IPS DF 4.7 (cell line): Measurements from ENCODE around the gene TCHH.
"Not testable (repeated sequence)": the region's sequence is repeated elsewhere in the genome, so short reads cannot be mapped to it uniquely, and the experiment has no call there.

Experiments used
- DNase-seq: peaks from one replicate; pipeline ENCODE4 v3.0.0-alpha.2; 2013; ENCODE audit warnings: low spot score; ENCODE audit errors: extremely low read depth

TCHH gene, protein sequence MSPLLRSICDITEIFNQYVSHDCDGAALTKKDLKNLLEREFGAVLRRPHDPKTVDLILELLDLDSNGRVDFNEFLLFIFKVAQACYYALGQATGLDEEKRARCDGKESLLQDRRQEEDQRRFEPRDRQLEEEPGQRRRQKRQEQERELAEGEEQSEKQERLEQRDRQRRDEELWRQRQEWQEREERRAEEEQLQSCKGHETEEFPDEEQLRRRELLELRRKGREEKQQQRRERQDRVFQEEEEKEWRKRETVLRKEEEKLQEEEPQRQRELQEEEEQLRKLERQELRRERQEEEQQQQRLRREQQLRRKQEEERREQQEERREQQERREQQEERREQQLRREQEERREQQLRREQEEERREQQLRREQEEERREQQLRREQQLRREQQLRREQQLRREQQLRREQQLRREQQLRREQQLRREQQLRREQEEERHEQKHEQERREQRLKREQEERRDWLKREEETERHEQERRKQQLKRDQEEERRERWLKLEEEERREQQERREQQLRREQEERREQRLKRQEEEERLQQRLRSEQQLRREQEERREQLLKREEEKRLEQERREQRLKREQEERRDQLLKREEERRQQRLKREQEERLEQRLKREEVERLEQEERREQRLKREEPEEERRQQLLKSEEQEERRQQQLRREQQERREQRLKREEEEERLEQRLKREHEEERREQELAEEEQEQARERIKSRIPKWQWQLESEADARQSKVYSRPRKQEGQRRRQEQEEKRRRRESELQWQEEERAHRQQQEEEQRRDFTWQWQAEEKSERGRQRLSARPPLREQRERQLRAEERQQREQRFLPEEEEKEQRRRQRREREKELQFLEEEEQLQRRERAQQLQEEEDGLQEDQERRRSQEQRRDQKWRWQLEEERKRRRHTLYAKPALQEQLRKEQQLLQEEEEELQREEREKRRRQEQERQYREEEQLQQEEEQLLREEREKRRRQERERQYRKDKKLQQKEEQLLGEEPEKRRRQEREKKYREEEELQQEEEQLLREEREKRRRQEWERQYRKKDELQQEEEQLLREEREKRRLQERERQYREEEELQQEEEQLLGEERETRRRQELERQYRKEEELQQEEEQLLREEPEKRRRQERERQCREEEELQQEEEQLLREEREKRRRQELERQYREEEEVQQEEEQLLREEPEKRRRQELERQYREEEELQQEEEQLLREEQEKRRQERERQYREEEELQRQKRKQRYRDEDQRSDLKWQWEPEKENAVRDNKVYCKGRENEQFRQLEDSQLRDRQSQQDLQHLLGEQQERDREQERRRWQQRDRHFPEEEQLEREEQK (N-terminal part only)

DNA sequence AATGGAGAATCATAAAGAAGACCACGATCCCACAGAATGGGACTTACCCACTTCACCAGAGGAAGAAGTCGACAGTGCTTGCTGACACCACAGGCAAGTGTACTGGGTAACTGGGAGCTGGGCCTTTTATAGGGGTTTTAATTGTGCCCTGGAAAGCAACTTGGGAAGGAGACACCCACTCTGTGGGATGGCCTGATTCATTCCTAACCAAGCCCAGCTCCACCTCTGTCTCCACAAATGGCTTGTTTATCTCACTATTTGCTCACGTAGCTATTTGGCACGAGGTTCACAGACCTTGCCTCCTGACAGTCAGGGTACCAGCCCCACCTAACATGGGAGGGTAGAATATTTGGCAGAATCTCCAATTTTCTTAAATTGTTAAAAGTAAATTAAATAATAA, at the start of gene TCHH:
TCHH (minus strand) TSS at position 101 of the 400 bp plus-strand sequence. CDS start 1,364 bp downstream, outside the sequence.
- no peak for DNase-seq

DNA sequence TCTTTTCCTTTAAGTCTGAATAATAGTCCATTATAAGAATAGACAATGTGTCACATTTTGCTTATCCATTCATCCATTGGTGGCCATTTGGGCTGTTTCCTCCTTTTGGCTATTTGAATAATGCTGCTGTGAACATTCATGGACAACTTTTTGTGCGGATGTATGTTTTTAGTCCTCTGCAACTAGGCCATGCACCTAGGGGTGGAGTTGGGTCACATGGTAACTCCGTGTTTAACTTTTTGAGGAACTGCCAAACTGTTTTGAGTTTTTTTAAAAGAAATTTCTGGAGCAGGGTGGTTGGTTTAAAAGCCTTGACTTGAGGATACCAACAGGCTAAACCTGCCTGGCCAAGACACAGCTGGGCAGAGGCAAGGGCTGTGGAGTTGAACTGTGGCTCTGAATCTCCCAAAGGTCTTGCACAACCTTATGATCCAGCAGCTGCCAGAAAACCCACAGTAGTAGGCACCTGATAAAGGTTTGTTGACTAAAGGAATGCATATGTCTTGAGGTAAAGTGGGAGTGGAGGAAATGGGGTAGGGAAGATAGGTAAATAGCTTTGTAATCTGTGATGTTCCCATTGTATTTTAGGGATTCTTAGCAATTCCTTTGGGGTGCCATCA, 49.4 kb upstream of the TCHH start:
- DNase-seq, result no peak

DNA sequence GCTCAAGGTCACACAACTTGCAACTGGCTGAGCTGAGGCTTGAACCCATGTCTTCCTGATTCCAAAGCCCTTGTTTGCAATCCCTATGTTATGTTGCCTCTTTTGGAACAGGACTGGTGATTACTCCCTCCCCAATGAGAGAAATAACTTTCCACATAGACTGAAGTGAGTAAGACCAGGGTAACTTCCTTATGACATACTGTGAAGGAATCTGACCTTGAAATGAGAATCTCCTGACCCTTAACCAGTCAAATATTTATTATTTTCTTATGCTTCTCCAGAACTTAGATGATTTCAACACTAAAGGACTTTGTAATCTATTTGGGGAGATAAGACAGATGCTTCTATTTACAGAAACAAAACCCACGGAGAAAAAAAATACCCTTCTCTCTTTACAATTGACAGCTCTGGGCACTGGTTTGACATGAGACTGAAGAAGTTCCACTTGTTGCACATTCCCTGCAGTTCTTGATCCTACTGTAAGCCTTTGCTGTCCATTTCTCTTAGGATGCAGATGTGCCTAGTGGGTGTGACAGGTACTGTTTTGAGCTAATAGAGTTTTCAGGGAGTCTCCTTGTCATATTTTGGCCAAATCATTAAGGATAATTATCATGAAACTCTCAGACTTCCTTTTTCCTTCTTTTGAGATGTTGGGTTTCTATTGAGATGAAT, 47.7 kb upstream of the TCHH start:
- DNase-seq, result no peak

DNA sequence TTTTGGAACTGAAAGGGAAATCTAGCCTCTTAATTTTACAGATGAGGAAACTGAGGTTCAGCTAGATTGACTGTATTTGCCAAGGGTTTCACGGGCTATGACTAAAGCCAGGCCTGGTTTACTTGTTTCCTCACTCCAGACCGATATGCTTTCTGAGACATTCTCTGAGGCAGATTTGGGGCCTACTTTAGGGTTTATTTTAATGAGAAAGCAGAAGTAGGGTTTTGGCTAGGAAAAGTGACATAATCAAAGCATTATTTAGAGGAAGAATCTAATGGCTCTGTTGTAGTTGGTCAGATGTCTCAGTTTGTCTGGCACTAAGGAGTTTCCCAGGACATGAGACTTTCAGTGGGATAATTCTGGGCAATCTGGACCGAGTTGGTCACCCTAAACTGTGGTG, 45.3 kb upstream of the TCHH start:
- no peak for DNase-seq

DNA sequence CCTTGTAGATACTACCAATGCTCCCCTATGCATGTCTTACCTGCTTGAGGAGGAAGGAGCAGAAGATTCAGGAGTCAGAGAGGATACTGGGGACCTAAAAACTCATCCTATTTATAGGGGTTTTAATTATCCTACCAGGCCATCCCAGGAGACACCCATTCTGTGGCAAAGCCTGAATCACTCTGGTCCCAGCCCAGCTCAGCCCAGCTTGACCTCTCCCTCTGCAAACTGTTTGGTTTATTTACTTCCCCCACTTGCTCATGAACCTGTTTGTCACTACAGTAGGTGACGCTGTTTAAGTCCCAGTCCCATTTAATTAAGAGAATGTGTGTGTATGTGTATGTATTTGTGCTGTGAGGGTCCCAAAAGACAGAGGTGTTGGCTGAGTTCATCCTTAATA, 43.9 kb upstream of the TCHH start, which contains the start of gene RPTN:
RPTN (minus strand) TSS at position 85 of the 400 bp plus-strand sequence. CDS start 1,339 bp downstream, outside the sequence.
- no peak for DNase-seq

DNA sequence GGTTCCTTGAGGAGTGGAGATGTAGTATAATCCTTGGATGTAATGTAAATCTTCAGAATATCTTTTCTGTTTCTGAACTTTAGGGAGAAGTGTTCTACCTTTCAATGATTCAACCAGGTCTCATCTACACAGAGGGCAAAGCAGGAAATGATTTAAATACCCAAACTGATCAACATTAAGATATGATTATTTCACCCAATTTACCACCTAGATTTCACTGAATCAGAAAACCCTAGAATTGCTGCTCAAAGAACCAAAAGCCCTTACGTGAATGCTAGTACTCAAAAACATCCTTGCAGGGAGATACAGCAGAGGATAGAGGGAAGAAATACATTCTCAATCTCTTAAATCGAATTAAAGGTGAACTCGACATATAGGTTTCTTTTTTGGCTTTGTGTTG, 38.8 kb upstream of the TCHH start:
- DNase-seq, result no peak

DNA sequence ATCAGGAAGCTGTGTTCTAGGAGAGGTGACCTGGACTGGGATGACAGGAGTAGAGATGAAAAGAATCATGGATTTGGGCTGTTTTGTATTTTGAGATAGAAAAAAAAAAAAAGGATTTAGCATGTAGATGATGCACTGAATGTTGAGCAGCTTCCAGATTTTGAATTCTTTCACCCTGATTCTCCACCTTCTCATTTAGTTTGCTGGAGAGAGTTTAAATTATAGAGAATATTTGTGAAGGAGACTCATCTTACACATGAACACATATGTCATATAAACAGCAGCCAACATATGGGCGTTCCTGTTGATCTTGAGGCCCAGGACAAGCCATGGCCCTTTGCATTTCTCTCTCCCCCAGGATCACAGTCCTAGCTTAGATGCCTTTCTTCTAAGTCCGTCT, 36.4 kb upstream of the TCHH start:
- no peak for DNase-seq

DNA sequence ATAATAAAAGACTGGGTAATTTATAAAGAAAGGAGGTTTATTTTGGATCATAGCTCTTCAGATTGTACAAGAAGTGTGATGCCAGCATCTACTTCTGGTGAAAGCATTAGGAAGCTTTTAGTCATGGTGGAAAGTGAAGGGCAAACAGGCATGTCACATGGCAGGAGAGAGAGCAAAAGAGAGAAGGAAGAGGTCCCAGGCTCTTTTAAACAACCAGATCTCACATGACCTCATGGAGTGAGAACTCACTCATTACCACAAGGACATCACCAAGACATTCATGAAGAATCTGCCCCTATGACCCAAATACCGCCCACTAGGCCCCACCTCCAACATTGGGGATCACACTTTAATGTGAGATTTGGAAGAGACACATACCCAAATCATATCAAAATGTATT, 33.7 kb upstream of the TCHH start:
- DNase-seq, result no peak

DNA sequence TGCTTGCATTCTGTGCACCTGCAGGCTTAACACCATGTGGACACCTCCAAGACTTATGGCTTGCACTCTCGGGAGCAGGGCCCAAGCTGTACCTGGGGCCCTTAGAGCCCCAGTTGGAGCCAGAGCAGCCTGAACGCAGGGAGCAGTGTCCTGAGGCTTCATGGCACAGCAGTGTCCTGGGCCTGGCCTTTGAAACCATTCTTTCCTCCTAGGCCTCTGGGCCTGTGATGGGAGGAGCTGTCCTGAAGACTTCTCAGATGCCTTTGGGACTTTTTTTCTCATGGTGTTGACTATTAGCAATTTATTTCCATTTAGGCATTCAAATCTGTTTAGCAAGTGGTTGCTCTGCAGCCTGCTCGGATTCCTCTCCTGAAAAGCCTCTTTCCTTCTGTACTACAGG, 32.8 kb upstream of the TCHH start:
- no peak for DNase-seq

DNA sequence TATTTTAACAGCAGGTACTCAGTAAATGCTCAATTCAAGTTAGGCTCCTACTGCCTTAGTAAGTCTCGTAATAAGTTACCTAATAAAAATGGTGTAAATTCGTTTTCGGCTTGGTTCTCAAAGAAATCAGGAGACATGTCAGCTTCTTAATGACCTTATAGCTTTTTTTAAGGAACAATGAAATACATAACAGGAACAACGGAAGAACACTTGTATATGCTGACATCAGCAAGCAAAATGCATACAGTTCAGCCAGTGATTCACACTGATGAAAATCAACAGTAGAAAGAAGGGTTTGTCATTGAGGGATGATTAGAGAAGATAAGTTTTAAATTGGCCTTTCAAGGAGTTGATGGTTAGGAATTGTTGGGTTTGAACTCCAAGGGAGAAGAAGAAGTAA, 30.5 kb upstream of the TCHH start:
- DNase-seq, result no peak

DNA sequence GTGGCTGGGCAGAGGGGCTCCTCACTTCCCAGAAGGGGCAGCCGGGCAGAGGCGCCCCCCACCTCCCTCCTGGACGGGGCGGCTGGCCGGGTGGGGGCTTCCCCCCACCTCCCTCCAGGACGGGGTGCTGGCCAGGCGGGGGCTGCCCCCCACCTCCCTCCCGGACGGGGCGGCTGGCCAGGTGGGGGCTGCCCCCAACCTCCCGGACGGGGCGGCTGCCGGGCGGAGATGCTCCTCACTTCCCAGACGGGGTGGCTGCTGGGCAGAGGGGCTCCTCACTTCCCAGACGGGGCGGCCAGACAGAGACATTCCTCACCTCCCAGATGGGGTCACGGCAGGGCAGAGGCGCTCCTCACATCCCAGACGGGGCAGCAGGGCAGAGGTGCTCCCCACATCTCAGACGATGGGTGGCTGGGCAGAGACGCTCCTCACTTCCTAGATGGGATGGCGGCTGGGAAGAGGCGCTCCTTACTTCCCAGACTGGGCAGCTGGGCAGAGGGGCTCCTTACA, 29.5 kb upstream of the TCHH start:
- DNase-seq, result not testable (repeated sequence)

DNA sequence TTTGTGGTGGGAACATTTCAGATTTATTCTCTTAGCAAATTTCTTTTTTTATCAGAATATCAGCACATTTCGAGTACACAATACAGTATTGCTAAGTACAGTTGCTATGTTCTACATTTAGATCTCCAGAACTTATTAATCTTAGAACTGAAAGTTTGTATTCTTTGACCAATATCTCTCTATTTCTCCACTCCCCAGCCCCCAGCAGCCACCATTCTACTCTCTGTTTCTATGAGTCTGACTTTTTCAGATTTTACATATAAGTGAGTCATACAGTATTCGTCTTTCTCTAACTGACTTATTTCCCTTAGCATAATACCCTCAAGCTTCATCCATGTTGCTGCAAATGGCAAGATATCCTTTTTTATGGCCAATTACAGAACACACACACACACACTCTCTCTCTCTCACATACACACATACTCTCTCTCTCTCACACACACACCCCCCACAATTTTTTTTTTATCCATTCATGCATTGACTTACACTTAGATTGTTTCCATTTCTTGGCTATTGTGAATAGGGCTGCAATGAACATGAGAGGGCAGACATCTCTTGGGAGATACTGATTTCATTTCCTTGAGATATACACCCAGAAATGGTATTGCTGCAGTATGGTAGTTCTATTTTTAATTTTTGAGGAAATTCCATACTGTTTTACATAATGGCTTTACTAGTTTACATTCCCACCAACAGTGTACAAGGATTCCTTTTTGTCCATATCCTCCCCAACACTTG, 28.1 kb upstream of the TCHH start:
- DNase-seq, result no peak

DNA sequence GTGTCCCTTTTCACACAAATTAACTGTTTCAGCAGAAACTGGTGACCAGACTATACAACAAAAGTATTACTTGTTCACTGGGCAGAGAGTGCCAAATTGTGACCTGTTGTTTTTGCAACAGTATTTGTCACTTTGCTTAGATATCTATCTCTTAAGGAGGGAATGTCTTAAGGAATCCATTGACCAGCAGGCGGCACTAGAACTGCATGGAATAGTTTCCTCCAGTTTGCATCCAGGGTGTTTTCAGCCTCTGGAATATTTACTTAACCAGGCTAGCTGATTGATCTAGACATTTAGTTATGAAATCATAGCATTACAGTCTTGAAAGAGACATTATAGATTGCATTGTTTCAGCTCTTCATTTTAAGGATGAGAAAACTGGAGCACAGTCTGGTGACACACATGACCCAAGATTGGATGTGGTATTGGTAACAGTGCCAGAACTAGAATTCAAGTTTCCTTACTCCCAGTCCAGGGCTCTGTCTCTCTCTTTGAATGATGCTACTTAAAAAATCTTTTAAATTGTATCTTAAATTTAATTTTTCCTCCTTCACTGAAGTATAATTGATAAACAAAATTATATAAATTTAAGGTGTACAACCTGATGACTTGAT, 26.8 kb upstream of the TCHH start:
- peak; percentile 38 for DNase-seq

DNA sequence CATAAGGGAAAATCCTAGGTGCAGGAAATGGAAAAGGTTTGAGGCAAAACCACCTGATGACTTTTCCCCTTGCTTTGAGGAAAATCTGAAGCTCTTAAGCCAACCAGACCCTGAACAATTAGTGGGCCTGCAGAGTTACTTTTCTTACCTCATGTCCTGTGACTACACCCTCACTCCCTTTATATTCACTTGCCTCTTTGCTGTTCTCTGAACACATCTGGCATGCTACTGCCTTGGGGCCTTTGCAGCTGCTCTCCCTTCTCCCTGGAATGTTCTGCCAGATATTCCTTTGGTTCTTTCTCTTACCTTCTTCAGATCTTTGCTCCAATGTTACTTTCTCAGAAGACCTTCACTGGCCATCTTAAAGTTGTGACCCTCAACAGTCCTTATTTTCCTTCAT, 22.0 kb upstream of the TCHH start:
- DNase-seq, result no peak

DNA sequence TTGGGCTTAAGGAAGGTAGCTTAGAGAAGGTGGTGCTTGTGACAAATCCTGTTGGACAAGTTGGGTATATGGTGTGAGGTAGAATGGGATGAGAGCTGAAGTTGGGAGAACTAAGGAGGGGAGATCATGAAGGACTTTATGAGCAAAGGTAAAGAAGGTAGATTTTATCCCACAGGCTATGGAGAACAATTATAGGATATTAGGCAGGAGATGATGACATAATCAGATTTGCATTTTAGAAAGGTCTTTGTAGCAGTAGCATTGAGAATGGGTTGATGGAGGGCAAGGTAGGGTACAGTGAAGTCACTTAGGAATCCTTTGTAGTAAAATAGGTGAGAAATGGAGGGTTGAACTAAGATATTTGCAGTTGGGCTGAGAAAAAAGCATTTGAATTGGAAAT, 14.9 kb upstream of the TCHH start:
- no peak for DNase-seq

DNA sequence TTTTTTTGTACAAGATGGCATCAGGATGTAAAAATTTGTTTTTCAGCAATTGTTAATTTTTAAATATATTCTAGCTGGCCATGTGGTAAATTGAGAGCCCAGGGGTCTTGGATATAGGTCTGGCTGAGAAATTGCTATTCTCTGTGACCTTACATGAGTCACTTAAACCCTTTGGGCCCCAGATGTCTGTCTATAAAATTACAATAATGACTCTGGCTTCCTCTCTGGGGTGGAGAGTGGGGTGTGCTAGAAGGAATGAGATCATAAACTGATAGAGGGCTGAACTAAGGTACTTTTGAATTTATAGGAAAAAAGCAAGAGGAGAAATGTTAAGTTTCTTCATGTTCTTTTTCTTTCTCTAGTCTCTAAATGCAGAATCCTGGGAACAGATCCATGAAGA, 12.4 kb upstream of the TCHH start:
- DNase-seq, result no peak

DNA sequence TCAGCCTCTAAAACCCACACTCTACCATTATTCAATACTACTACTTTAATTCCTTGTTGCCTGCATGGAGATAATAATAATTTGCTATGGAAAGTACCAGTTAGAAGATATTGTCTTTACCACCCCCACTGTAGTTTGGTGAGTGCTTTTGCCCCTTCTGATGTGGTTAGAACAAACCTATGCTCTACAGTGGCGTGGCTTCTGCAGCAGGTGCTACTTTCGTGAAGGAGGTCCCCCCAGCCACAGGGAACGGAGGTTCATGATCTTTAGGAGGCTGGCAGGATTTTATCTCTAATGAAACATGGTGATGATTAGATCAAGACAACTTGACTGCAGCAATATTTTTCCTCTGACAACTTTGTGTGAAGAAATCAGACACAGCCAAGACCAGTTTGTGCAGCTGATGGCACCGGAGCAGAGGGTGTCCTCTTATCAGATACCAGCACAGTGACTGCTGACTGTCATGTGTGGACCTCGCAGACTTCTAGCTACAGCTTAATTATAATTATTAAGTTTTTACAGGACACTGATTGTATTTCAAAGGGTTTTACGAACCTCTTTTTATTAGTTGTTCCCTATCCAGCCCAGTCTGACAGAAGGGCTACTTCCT, 10.7 kb upstream of the TCHH start:
- no peak for DNase-seq

DNA sequence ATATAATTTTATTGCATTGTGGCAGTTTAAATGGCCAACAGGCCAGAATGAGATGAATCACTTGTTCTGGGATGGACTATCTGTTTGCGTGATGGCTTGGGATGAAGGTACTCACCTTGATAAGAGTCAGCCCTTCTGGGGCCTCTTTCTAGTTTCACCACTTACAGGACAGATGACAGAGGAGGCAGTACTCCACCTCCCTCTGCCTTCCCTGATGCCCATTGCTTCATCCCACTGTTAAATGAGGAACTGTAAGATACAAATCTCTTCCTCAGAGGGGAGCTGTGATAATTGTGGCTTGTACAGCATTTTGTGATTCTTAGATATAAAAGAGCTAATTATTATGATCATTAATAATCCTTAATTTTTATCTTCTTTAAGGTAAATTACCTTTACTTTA, 3.7 kb upstream of the TCHH start:
- DNase-seq, result no peak
